CD4-positive, alpha-beta memory T cell (primary cell): ENCODE measurements around the gene MAPK11. TPM values are rescaled to one million over a fixed set of nuclear protein-coding genes. Genes with fewer than 3 reads are reported as not detected.
A peak's percentile ranks its signal among the peaks of the same experiment; 100 is the strongest.

Experiments
- CTCF ChIA-PET: fragments of 350-600 bp; sonication (Branson Sonifier 250); formaldehyde crosslinking; loops from one replicate; lab custom pipeline; 2021; ENCODE audit warnings: inconsistent platforms; ENCODE audit not compliant: partially characterized antibody; lab: Charles Lee
- POLR2A ChIA-PET: fragments of 350-600 bp; sonication (Branson Sonifier 250); formaldehyde crosslinking; loops from one replicate; lab custom pipeline; 2021; ENCODE audit not compliant: partially characterized antibody; lab: Charles Lee
- DNase-seq, 5 donors: peaks; one replicate each; pipeline versions ENCODE4 v3.0.0 to v3.0.0-alpha.2; 2020 to 2022; ENCODE audit warnings: mixed read lengths in 1 of 5
- H3K27ac ChIP-seq: one replicate; pipeline ENCODE4 v1.7.0; 2013; ENCODE audit warnings: low read depth, low read length
- H3K27me3 ChIP-seq: 2 replicates; pipeline ENCODE4 v1.7.0; 2013; ENCODE audit warnings: mild to moderate bottlenecking, low read length, moderate library complexity; ENCODE audit not compliant: insufficient read depth
- H3K36me3 ChIP-seq: 2 replicates; pipeline ENCODE4 v1.7.0; 2013; ENCODE audit warnings: mild to moderate bottlenecking, low read length, moderate library complexity; ENCODE audit not compliant: insufficient read depth
- H3K4me1 ChIP-seq: 2 replicates; pipeline ENCODE4 v1.7.0; 2013; ENCODE audit warnings: mild to moderate bottlenecking, low read length, moderate library complexity; ENCODE audit not compliant: insufficient read depth
- H3K4me3 ChIP-seq, 2 donors: one replicate each; pipeline ENCODE4 v1.7.0; 2013; ENCODE audit warnings: low read length in 2 of 2, mild to moderate bottlenecking in 1 of 2
- H3K9me3 ChIP-seq, 2 donors: one replicate each; pipeline ENCODE4 v1.7.0; 2013; ENCODE audit warnings: low read length in 2 of 2, control low read depth in 1 of 2; ENCODE audit not compliant: control insufficient read depth in 1 of 2
- H3K27ac Mint-ChIP-seq, 7 donors: one replicate each; pipeline ENCODE4 v1.8.0; 2020 to 2021; ENCODE audit warnings: mixed read lengths in 7 of 7, mild to moderate bottlenecking in 6 of 7, inconsistent platforms in 3 of 7, moderate library complexity in 3 of 7
- H3K27me3 Mint-ChIP-seq, 2 donors: one replicate each; pipeline ENCODE4 v1.8.0; 2020 to 2021; ENCODE audit warnings: mixed read lengths in 2 of 2
- H3K36me3 Mint-ChIP-seq, 2 donors: one replicate each; pipeline ENCODE4 v1.8.0; 2020 to 2021; ENCODE audit warnings: mixed read lengths in 2 of 2, inconsistent platforms in 1 of 2, mild to moderate bottlenecking in 1 of 2
- H3K4me1 Mint-ChIP-seq, 4 donors: one replicate each; pipeline ENCODE4 v1.8.0; 2020 to 2021; ENCODE audit warnings: mixed read lengths in 4 of 4, mild to moderate bottlenecking in 1 of 4
- H3K4me3 Mint-ChIP-seq, 8 donors: one replicate each; pipeline ENCODE4 v1.8.0; 2020 to 2021; ENCODE audit warnings: mixed read lengths in 8 of 8, mild to moderate bottlenecking in 7 of 8, moderate library complexity in 6 of 8, inconsistent platforms in 3 of 8
- H3K9me3 Mint-ChIP-seq, 8 donors: one replicate each; pipeline ENCODE4 v1.8.0; 2020 to 2021; ENCODE audit warnings: mixed read lengths in 8 of 8, mild to moderate bottlenecking in 5 of 8, inconsistent platforms in 3 of 8, moderate library complexity in 1 of 8
- intact Hi-C: fragments of 100-400 bp; cut with micrococcal nuclease; formaldehyde crosslinking; loops from one replicate; pipeline ENCODE4 v1.15.1; 2023
- polyA plus RNA-seq, 2 donors: library from polyadenylated mRNA; unstranded; fragments of 300-500 nt; fragmentation: Illumina TruSeq; gene quantifications; one replicate each; pipeline ENCODE4 v1.2.3, GENCODE V29; 2021
- total RNA-seq, 2 experiments: library from RNA; stranded (reverse); gene quantifications; one replicate each; pipeline ENCODE4 v1.2.3, GENCODE V29; 2021

The MAPK11 gene
- total and polyA plus RNA-seq, 4 experiments from 2014 or later = 0.10 to 1.7 (median 1.1) TPM

DNA sequence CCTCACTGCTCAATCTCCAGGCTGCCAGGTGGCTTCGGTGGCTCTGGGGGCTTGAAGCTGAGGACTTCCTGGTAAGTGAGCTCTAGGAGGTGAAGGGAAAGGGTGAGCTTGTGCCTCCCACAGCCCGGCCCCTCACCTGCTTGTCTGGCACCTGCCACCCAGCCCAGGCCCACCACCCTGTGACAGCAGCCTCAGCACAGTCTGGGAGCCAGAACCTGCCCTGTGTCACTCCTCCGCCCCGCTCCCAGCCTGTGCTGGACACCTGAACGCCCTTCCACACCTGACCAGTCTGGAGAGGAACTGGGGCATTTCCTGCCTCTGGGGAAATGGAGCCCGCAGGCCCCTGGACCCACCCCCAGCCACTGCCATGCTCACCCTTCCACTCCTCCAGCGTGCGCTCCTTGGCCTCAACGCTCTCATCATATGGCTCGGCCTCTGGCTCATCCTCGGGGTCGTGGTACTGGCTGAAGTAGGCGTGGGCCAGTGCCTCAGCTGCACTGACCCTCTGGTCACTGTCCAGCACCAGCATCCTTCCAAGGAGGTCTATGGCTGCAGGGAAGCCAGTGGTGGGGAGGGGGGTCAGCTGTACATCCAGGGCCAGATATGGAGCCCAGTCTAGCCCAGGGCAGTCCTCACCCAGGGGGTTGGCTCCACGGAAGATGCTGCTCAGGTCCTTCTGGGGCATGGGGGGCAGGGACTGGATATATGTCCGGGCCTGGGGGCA is 5.1 kb downstream of the MAPK11 start:
- Histone ChIP-seq H3K36me3 (no peaks in the 10 kb centered on the region), H3K4me1 (peaks cover 20% of the 10 kb centered on the region), H3K27ac (no peak overlapping the region), H3K9me3 (no peaks in the 10 kb centered on the region), H3K4me3 (no peak overlapping the region), H3K27me3 (no peaks in the 10 kb centered on the region)
- peak overlapping the region in 1 of 7 donors; percentile 42 for H3K27ac Mint-ChIP-seq
- CTCF ChIA-PET = no interaction called here
- peaks cover 6 to 15% of the 10 kb centered on the region in 2 donors for H3K27me3 Mint-ChIP-seq
- H3K9me3 Mint-ChIP-seq = no peaks in the 10 kb centered on the region
- DNase-seq = no peak
- H3K4me3 Mint-ChIP-seq = no peak overlapping the region
- H3K4me1 Mint-ChIP-seq = peaks cover 0 to 16% (median 9%) of the 10 kb centered on the region in 4 donors
- intact Hi-C loops = no loop called here
- no peaks in the 10 kb centered on the region for H3K36me3 Mint-ChIP-seq
- POLR2A ChIA-PET = no interaction called here

- Histone ChIP-seq H3K4me3 (no peak overlapping the region), H3K4me1 (peaks cover 14% of the 10 kb centered on the region), H3K36me3 (no peaks in the 10 kb centered on the region), H3K9me3 (no peaks in the 10 kb centered on the region), H3K27me3 (no peaks in the 10 kb centered on the region), H3K27ac (no peak overlapping the region)
- peaks cover 0 to 16% (median 9%) of the 10 kb centered on the region in 4 donors for H3K4me1 Mint-ChIP-seq
- peaks cover 6 to 15% of the 10 kb centered on the region in 2 donors for H3K27me3 Mint-ChIP-seq
- peak overlapping the region in 1 of 8 donors; percentile 7 for H3K4me3 Mint-ChIP-seq
- no peaks in the 10 kb centered on the region for H3K36me3 Mint-ChIP-seq
- DNase-seq = no peak
- H3K27ac Mint-ChIP-seq = no peak overlapping the region
- no peaks in the 10 kb centered on the region for H3K9me3 Mint-ChIP-seq
- intact Hi-C loops = no loop called here
- POLR2A ChIA-PET = no interaction called here
- CTCF ChIA-PET = interaction anchor here (1.4 kb wide), 1 partner anchor 12 kb away, joined by 3 read pairs; no protein-coding TSS in a partner anchor
These were observed 6.0 kb downstream of the MAPK11 start for GRCh38 chr22:50264104-50264745.

GRCh38 chr22:50262973-50263617 is 7.1 kb downstream of the MAPK11 start:
- intact Hi-C loops = no loop called here
- peaks cover 10 to 20% of the 10 kb centered on the region in 2 donors for H3K27me3 Mint-ChIP-seq
- H3K4me3 Mint-ChIP-seq = no peak overlapping the region

GRCh38 chr22:50262460-50262911 is 7.7 kb downstream of the MAPK11 start:
- Mint-ChIP-seq H3K27me3 (peaks cover 10 to 20% of the 10 kb centered on the region in 2 donors), H3K9me3 (no peaks in the 10 kb centered on the region), H3K27ac (no peak overlapping the region), H3K36me3 (no peaks in the 10 kb centered on the region), H3K4me1 (peaks cover 0 to 7% (median 6%) of the 10 kb centered on the region in 4 donors), H3K4me3 (peak overlapping the region in 6 of 8 donors; percentile 15 to 66 (median 53))
- H3K4me1 ChIP-seq = peaks cover 4% of the 10 kb centered on the region
- H3K9me3 ChIP-seq = no peaks in the 10 kb centered on the region
- no peaks in the 10 kb centered on the region for H3K36me3 ChIP-seq
- no peaks in the 10 kb centered on the region for H3K27me3 ChIP-seq
- ChIA-PET CTCF (interaction anchor here (1.1 kb wide), 1 partner anchor 236 kb away, joined by 4 read pairs; no protein-coding TSS in a partner anchor), POLR2A (interaction anchor here (1.4 kb wide), 1 partner anchor 11 kb away, joined by 3 read pairs; no protein-coding TSS in a partner anchor)
- no peak overlapping the region for H3K4me3 ChIP-seq
- no peak overlapping the region for H3K27ac ChIP-seq
- DNase-seq = no peak
- intact Hi-C loops = no loop called here

More at GRCh38 chr22:50262973-50263617, 7.1 kb downstream of the MAPK11 start:
- H3K36me3 ChIP-seq = no peaks in the 10 kb centered on the region
- no peak for DNase-seq
- no peaks in the 10 kb centered on the region for H3K9me3 ChIP-seq
- peaks cover 7% of the 10 kb centered on the region for H3K4me1 ChIP-seq
- no peak overlapping the region for H3K4me3 ChIP-seq
- no peak overlapping the region for H3K27ac ChIP-seq
- peaks cover 0 to 8% (median 7%) of the 10 kb centered on the region in 4 donors for H3K4me1 Mint-ChIP-seq
- H3K36me3 Mint-ChIP-seq = no peaks in the 10 kb centered on the region
- POLR2A ChIA-PET = interaction anchor here (1.4 kb wide), 1 partner anchor 12 kb away, joined by 3 read pairs; no protein-coding TSS in a partner anchor
- H3K27ac Mint-ChIP-seq = no peak overlapping the region
- CTCF ChIA-PET = interaction anchor here (1.4 kb wide), 1 partner anchor 11 kb away, joined by 3 read pairs; no protein-coding TSS in a partner anchor
- H3K9me3 Mint-ChIP-seq = no peaks in the 10 kb centered on the region
- no peaks in the 10 kb centered on the region for H3K27me3 ChIP-seq

GRCh38 chr22:50261615-50262459 is 8.3 kb downstream of the MAPK11 start, which contains the start of gene MAPK12:
Gene MAPK12, minus strand, starts transcription at chr22:50261683. Its CDS starts 174 bp downstream, at chr22:50261509.
- no peak within 1 kb of the TSS for H3K27ac ChIP-seq
- intact Hi-C loops = no loop called here
- Mint-ChIP-seq H3K27ac (no peak within 1 kb of the TSS), H3K36me3 (no peaks in the 10 kb centered on the region), H3K9me3 (no peaks in the 10 kb centered on the region), H3K4me1 (peaks cover 0 to 7% (median 6%) of the 10 kb centered on the region in 4 donors), H3K4me3 (peak within 1 kb of the TSS in 6 of 8 donors; percentile 33 to 66 (median 53)), H3K27me3 (peaks cover 10 to 22% of the 10 kb centered on the region in 2 donors)
- H3K27me3 ChIP-seq = no peaks in the 10 kb centered on the region
- POLR2A ChIA-PET = interaction anchor here (1.4 kb wide), 1 partner anchor 10 kb away, joined by 3 read pairs; no protein-coding TSS in a partner anchor
- H3K4me3 ChIP-seq = no peak within 1 kb of the TSS
- no peaks in the 10 kb centered on the region for H3K36me3 ChIP-seq
- CTCF ChIA-PET = interaction anchor here (1.1 kb wide), 1 partner anchor 236 kb away, joined by 4 read pairs; no protein-coding TSS in a partner anchor
- no peaks in the 10 kb centered on the region for H3K9me3 ChIP-seq
- DNase-seq = no peak
- peaks cover 4% of the 10 kb centered on the region for H3K4me1 ChIP-seq

DNA sequence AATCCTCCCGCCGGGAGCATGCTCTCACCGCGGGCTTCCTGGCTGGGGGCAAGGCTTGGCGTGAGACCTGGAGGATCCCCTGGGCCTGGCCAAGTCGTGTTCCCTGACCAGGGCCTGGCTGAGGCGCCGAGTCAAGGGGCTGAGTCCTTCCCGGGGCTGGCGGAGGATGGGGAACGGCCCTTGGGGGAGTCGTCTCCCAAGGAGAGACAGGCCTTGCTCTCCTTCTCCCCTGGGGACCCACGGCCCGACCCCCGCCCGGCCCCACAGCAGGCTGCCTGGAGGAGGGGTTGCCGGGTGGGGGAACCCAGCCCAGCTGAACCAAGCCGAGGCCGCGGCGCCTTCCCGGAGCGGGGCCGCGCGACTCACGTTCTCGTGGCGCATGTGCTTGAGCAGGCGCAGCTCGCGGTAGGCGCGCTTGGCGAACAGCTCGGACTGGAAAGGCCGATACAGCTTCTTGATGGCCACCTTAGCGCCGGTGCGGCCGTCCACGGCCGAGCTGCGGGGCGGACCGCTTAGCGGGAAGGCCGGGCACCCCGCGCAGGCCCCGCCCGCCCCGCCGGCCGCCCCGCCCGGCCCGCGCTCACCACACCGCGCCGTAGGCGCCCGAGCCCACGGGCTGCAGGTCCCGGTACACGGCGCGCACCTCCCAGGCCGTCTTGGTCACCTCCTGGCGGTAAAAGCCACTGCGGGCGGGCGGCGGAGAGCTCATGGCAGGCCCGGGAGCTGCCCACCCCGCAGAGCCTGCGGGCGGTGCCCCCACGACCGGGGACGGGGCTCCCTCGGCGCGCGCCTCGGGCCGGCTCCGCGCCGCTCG is 9.2 kb downstream of the MAPK11 start:
- POLR2A ChIA-PET = no interaction called here
- no peak for DNase-seq
- no peak overlapping the region for H3K27ac Mint-ChIP-seq
- Histone ChIP-seq H3K4me1 (peaks cover 4% of the 10 kb centered on the region), H3K36me3 (no peaks in the 10 kb centered on the region), H3K9me3 (no peaks in the 10 kb centered on the region), H3K27me3 (no peaks in the 10 kb centered on the region), H3K27ac (no peak overlapping the region), H3K4me3 (no peak overlapping the region)
- H3K36me3 Mint-ChIP-seq = no peaks in the 10 kb centered on the region
- no peak overlapping the region for H3K4me3 Mint-ChIP-seq
- peaks cover 10 to 22% of the 10 kb centered on the region in 2 donors for H3K27me3 Mint-ChIP-seq
- intact Hi-C loops = no loop called here
- peaks cover 0 to 7% (median 6%) of the 10 kb centered on the region in 4 donors for H3K4me1 Mint-ChIP-seq
- CTCF ChIA-PET = interaction anchor here (0.6 kb wide), 1 partner anchor 133 kb away, joined by 5 read pairs; no protein-coding TSS in a partner anchor
- no peaks in the 10 kb centered on the region for H3K9me3 Mint-ChIP-seq
